ENCODE results near the gene SLC22A14.

- TF ChIP-seq CTCF (IDR thresholded peaks at IDR 0.05) (no peak), EZH2 (IDR thresholded peaks at IDR 0.05; ENCODE audit: borderline replicate concordance, insufficient read depth, low read depth, low read length, poor library complexity, severe bottlenecking) (no peak)
Observed at GRCh38 chr3:38323060-38323459, 41.0 kb downstream of the SLC22A14 start.
